Urothelium cell line (cell line): ENCODE results near the gene HS2ST1.
"Not testable (repeated sequence)": the region's sequence is repeated elsewhere in the genome, so short reads cannot be mapped to it uniquely, and the experiment has no call there.

Experiments
- DNase-seq: peaks from one replicate; pipeline ENCODE4 v3.0.0; 2011; ENCODE audit warnings: low spot score, mixed read lengths
- FAIRE-seq: peaks from 2 replicates; lab custom pipeline; 2011; peaks lifted over from hg19 to GRCh38; lab: Jason Lieb, UNC

HS2ST1 gene

GRCh38 chr1:86924324-86924960 lies 10.0 kb downstream of the HS2ST1 start:
- FAIRE-seq, result no peak

GRCh38 chr1:86925742-86926141 lies 11.3 kb downstream of the HS2ST1 start:
- FAIRE-seq (no peak), DNase-seq (no peak)

More at GRCh38 chr1:86924324-86924960, 10.0 kb downstream of the HS2ST1 start:
- no peak for DNase-seq

- no peak for DNase-seq
- FAIRE-seq, result no peak
These were observed 12.4 kb downstream of the HS2ST1 start for GRCh38 chr1:86926883-86927282.

- DNase-seq, result no peak
- FAIRE-seq, result no peak
These were observed 14.4 kb downstream of the HS2ST1 start for GRCh38 chr1:86928819-86929218.

GRCh38 chr1:86933051-86933450 lies 18.6 kb downstream of the HS2ST1 start:
- DNase-seq, result no peak
- no peak for FAIRE-seq

- no peak for FAIRE-seq
- no peak for DNase-seq
These were observed 19.3 kb downstream of the HS2ST1 start for GRCh38 chr1:86933562-86934377.

GRCh38 chr1:86938450-86938849 lies 24.0 kb downstream of the HS2ST1 start:
- DNase-seq (no peak), FAIRE-seq (no peak)

GRCh38 chr1:86938855-86939254 lies 24.4 kb downstream of the HS2ST1 start:
- DNase-seq (no peak), FAIRE-seq (no peak)

GRCh38 chr1:86939406-86939805 lies 25.0 kb downstream of the HS2ST1 start:
- FAIRE-seq, result no peak
- DNase-seq, result no peak

- FAIRE-seq (no peak), DNase-seq (no peak)
These were observed 26.2 kb downstream of the HS2ST1 start for GRCh38 chr1:86940599-86940998.

- no peak for DNase-seq
- FAIRE-seq, result no peak
These were observed 27.6 kb downstream of the HS2ST1 start for GRCh38 chr1:86942042-86942441.

GRCh38 chr1:86942743-86943142 lies 28.3 kb downstream of the HS2ST1 start:
- no peak for FAIRE-seq
- DNase-seq, result no peak

- FAIRE-seq, result no peak
- DNase-seq, result no peak
These were observed 33.8 kb downstream of the HS2ST1 start for GRCh38 chr1:86948212-86948611.

- DNase-seq (no peak), FAIRE-seq (no peak)
These were observed 36.4 kb downstream of the HS2ST1 start for GRCh38 chr1:86950712-86951419.

- no peak for DNase-seq
- FAIRE-seq, result no peak
These were observed 37.0 kb downstream of the HS2ST1 start for GRCh38 chr1:86951430-86951829.

- no peak for FAIRE-seq
- DNase-seq, result no peak
These were observed 38.7 kb downstream of the HS2ST1 start for GRCh38 chr1:86953167-86953566.

GRCh38 chr1:86955678-86956077 lies 41.2 kb downstream of the HS2ST1 start:
- no peak for DNase-seq
- FAIRE-seq, result no peak

- FAIRE-seq, result no peak
These were observed 41.8 kb downstream of the HS2ST1 start for GRCh38 chr1:86956221-86956620.

GRCh38 chr1:86957221-86957620 lies 42.8 kb downstream of the HS2ST1 start:
- DNase-seq, result no peak
- no peak for FAIRE-seq

More at GRCh38 chr1:86956221-86956620, 41.8 kb downstream of the HS2ST1 start:
- no peak for DNase-seq

GRCh38 chr1:86960548-86960947 lies 46.1 kb downstream of the HS2ST1 start:
- DNase-seq (no peak), FAIRE-seq (no peak)

GRCh38 chr1:86963841-86964240 lies 49.4 kb downstream of the HS2ST1 start:
- FAIRE-seq, result not testable (repeated sequence)

More at GRCh38 chr1:86963841-86964240, 49.4 kb downstream of the HS2ST1 start:
- not testable (repeated sequence) for DNase-seq
